A673 (cell line): ENCODE data around the gene MLST8. TPM values are rescaled to one million over a fixed set of nuclear protein-coding genes. Genes with fewer than 3 reads are reported as not detected.

ENCODE experiments used
- BruUV-seq: library from RNA; stranded (reverse); fragments of 400-500 nt; replicated peaks from 2 replicates; lab custom pipeline; 2021; lab: Mats Ljungman, UMichigan
- CTCF ChIA-PET: fragments of 300-600 bp; sonication (Branson Sonifier 250); formaldehyde crosslinking; loops from one replicate; lab custom pipeline; 2022; ENCODE audit warnings: antibody characterized with exemption; lab: Charles Lee
- POLR2A ChIA-PET: fragments of 300-600 bp; sonication (Branson Sonifier 250); formaldehyde crosslinking; loops from one replicate; lab custom pipeline; 2022; ENCODE audit warnings: antibody characterized with exemption; ENCODE audit not compliant: low non-redundant PET; lab: Charles Lee
- DNase-seq: peaks from one replicate; pipeline ENCODE4 v3.0.0-alpha.2; 2015; ENCODE audit warnings: low spot score
- H3K27ac ChIP-seq: fragments of 200-600 bp; sonication (generic); 2 replicates; pipeline ENCODE4 v1.5.1; 2016; ENCODE audit warnings: mixed run types, low read depth, mild to moderate bottlenecking, mixed read lengths, antibody characterized with exemption, low read length; ENCODE audit not compliant: poor library complexity, severe bottlenecking
- H3K27me3 ChIP-seq: fragments of 200-600 bp; sonication (generic); replicated peaks from 2 replicates; pipeline ENCODE4 v1.6.1; 2017; ENCODE audit warnings: mixed run types, low read depth, mild to moderate bottlenecking, mixed read lengths, antibody characterized with exemption, low read length; ENCODE audit not compliant: insufficient read depth, poor library complexity
- H3K36me3 ChIP-seq: fragments of 200-600 bp; sonication (generic); 2 replicates; pipeline ENCODE4 v1.6.1; 2016; ENCODE audit warnings: mixed run types, mild to moderate bottlenecking, mixed read lengths, antibody characterized with exemption, low read length; ENCODE audit not compliant: insufficient read depth, poor library complexity, severe bottlenecking
- H3K4me1 ChIP-seq: fragments of 200-600 bp; sonication (generic); 2 replicates; pipeline ENCODE4 v1.6.1; 2017; ENCODE audit warnings: mixed run types, mild to moderate bottlenecking, mixed read lengths, antibody characterized with exemption, low read length; ENCODE audit not compliant: insufficient read depth, poor library complexity, severe bottlenecking
- H3K4me3 ChIP-seq: fragments of 200-600 bp; sonication (generic); 2 replicates; pipeline ENCODE4 v1.5.1; 2016; ENCODE audit warnings: low read depth, mixed run types, mild to moderate bottlenecking, mixed read lengths, low read length; ENCODE audit not compliant: poor library complexity, severe bottlenecking
- H3K9me3 ChIP-seq: fragments of 200-600 bp; sonication (generic); 2 replicates; pipeline ENCODE4 v1.6.1; 2016; ENCODE audit warnings: mixed run types, low read depth, mild to moderate bottlenecking, mixed read lengths, antibody characterized with exemption, low read length; ENCODE audit not compliant: poor library complexity, severe bottlenecking
- CTCF ChIP-seq: fragments of 300-800, 200-600 bp; sonication (generic); conservative IDR thresholded peaks from 2 replicates; pipeline ENCODE4 v1.5.1; 2017; ENCODE audit warnings: low read depth, mild to moderate bottlenecking, antibody characterized with exemption, low read length, moderate library complexity, mixed read lengths
- EZH2 ChIP-seq: fragments of 200-600 bp; sonication (generic); IDR thresholded peaks from 2 replicates; pipeline ENCODE4 v1.6.1; 2017; ENCODE audit warnings: borderline replicate concordance, low read depth, mild to moderate bottlenecking, mixed read lengths, antibody characterized with exemption, low read length; ENCODE audit not compliant: poor library complexity, severe bottlenecking
- intact Hi-C: fragments of 100-400 bp; cut with micrococcal nuclease; formaldehyde crosslinking; loops from one replicate; pipeline ENCODE4 v1.10.0; 2022; ENCODE audit not compliant: unreplicated experiment
- total RNA-seq: library from RNA; stranded (reverse); gene quantifications from 2 replicates; pipeline ENCODE4 v1.2.3, GENCODE V29; 2021

The MLST8 gene
- total RNA-seq, 1 experiment from 2014 or later: 58.3 TPM

- intact Hi-C loops: no loop called here
Measured at GRCh38 chr16:2205967-2206313, 686 bp downstream of the MLST8 start.

GRCh38 chr16:2206420-2206779, 1.1 kb downstream of the MLST8 start:
- H3K4me3 ChIP-seq: peak overlapping the region; percentile 74
- H3K9me3 ChIP-seq: no peaks in the 10 kb centered on the region
- H3K36me3 ChIP-seq: peaks cover 31% of the 10 kb centered on the region
- H3K27ac ChIP-seq: peak overlapping the region; percentile 92
- H3K4me1 ChIP-seq: peaks cover 14% of the 10 kb centered on the region
- intact Hi-C loops: no loop called here
- TF ChIP-seq CTCF: no peak
- ChIA-PET CTCF (interaction anchor here (0.5 kb wide), 1 partner anchor 295 kb away, joined by 3 read pairs; no protein-coding TSS in a partner anchor), POLR2A (interaction anchor here (0.6 kb wide), 1 partner anchor 1199 kb away, joined by 3 read pairs; no protein-coding TSS in a partner anchor)
- DNase-seq: no peak
- H3K27me3 ChIP-seq: no peaks in the 10 kb centered on the region
- no TSS peak for BruUV-seq

More at GRCh38 chr16:2205967-2206313, 686 bp downstream of the MLST8 start:
- Histone ChIP-seq H3K4me3 (peak overlapping the region; percentile 74), H3K4me1 (peaks cover 14% of the 10 kb centered on the region), H3K36me3 (peaks cover 31% of the 10 kb centered on the region), H3K27ac (peak overlapping the region; percentile 92), H3K27me3 (no peaks in the 10 kb centered on the region), H3K9me3 (no peaks in the 10 kb centered on the region)
- BruUV-seq: TSS peak; percentile 50
- CTCF ChIA-PET: interaction anchor here (0.6 kb wide), 1 partner anchor 20 kb away, joined by 4 read pairs; no protein-coding TSS in a partner anchor
- DNase-seq: no peak
- POLR2A ChIA-PET: no interaction called here
- TF ChIP-seq CTCF: no peak
- no peak for TF ChIP-seq EZH2

DNA sequence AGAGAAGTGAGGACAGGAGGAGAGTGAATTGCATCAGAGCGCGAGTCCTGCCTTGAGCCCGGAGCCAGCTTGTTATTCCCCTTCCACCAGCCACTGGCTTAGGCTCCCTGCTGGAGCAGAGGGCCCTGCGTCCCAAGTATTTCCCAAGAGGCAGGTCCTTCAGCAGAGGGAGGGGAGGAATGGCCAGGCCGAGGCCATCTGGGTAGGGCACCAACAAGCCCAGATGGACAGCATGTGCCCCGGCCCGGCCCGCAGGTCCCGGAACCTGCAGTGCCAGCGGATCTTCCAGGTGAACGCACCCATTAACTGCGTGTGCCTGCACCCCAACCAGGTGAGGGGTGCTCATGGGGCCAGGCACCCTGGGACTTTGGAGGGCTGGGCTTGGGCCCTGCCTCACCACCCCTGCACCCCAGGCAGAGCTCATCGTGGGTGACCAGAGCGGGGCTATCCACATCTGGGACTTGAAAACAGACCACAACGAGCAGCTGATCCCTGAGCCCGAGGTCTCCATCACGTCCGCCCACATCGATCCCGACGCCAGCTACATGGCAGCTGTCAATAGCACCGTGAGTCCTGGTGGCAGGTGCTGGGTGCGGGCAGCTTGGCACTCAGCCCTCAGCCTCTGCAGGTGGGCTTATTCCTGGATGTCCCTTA, 1.7 kb downstream of the MLST8 start:
- H3K4me3 ChIP-seq: peak overlapping the region; percentile 74
- H3K27me3 ChIP-seq: no peaks in the 10 kb centered on the region
- TF ChIP-seq EZH2 (no peak), CTCF (no peak)
- H3K4me1 ChIP-seq: peaks cover 14% of the 10 kb centered on the region
- ChIA-PET POLR2A (interaction anchor here (0.6 kb wide), 1 partner anchor 1200 kb away, joined by 3 read pairs; no protein-coding TSS in a partner anchor), CTCF (interaction anchor here (0.5 kb wide), 1 partner anchor 295 kb away, joined by 3 read pairs; no protein-coding TSS in a partner anchor)
- no peaks in the 10 kb centered on the region for H3K9me3 ChIP-seq
- intact Hi-C loops: no loop called here
- BruUV-seq: no TSS peak
- H3K27ac ChIP-seq: peak overlapping the region; percentile 92
- no peak for DNase-seq
- peaks cover 31% of the 10 kb centered on the region for H3K36me3 ChIP-seq
